GM21526 (cell line): Measurements from ENCODE around the gene EFHC1.
"Not testable (repeated sequence)": the region's sequence is repeated elsewhere in the genome, so short reads cannot be mapped to it uniquely, and the experiment has no call there.

Source experiments
- ATAC-seq: cut with Tn5 transposase; IDR thresholded peaks from one replicate; pipeline ENCODE4 v1.9.1; 2021; ENCODE audit warnings: moderate library complexity; ENCODE audit not compliant: unreplicated experiment, low FRiP score

EFHC1 gene

DNA sequence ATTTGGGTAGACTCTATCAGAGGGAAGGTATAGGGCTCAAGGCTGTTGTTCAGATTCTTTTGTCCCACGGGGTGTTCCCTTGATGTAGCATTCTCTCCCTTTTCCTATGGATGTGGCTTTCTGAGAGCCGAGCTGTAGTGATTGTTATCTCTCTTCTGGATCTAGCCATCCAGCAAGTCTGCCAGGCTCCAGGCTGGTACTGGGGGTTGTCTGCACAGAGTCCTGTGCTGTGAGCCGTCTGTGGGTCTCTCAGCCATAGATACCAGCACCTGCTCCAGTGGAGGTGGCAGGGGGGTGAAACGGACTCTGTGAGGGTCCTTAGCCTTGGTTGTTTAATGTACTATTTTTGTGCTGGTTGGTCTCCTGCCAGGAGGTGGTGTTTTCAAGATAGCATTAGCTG lies 13.2 kb downstream of the EFHC1 start:
- ATAC-seq: not testable (repeated sequence)

DNA sequence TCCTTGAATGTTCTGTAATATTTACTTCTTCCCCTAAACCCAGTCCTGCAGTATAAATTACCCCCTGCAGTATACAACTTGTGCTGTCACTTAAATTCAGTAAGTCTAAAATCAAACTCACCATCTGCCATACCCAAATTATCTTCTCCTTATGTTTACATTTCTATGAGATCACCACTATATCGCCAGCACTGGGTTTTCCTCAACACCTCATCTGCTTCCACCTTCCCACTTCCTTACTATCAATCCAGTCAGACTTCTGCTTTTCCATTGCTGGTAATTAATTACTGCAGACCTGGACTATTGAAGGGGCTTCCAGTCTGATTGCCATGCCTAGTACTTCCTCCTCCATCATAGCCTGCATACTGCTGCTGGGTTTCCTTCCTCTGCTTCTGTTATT lies 15.2 kb downstream of the EFHC1 start:
- ATAC-seq: no peak

GRCh38 chr6:52438926-52439325 lies 18.8 kb downstream of the EFHC1 start:
- no peak for ATAC-seq

DNA sequence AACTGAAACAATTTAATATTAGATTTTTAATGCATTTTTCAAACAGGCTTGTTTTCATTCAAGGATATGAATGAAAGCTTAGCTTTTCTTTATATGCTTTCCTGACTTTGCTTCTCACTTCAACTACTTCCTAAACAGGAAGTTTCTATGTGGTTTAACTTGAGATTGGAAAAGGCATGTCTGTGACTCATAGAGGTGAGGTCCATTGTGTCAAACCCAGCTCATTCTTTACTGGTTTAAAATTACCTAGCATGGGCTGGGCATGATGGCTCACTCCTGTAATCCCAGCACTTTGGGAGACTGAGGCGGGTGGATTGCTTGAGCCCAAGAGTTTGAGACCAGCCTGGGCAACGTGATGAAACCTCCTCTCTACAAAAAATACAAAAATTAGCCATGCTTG lies 34.4 kb downstream of the EFHC1 start:
- no peak for ATAC-seq

DNA sequence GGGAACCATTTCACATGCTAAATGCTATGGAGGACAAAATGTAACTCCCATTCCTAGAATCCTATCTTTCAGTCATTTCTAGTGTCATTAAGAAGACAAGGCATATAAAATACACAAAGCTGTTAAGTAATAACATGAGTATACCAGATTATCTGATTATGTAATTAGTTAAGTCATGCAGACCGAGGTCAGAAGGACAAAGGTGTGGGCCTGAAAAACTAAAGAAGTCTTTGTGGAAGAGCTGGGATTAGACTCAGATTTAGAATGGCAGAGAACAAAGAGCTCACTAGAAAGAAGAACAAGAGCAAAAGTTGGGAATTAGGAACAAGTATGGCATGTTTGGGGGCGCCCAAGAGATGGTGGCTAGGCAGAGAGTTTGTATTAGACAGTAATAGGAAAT lies 37.0 kb downstream of the EFHC1 start:
- ATAC-seq: no peak

DNA sequence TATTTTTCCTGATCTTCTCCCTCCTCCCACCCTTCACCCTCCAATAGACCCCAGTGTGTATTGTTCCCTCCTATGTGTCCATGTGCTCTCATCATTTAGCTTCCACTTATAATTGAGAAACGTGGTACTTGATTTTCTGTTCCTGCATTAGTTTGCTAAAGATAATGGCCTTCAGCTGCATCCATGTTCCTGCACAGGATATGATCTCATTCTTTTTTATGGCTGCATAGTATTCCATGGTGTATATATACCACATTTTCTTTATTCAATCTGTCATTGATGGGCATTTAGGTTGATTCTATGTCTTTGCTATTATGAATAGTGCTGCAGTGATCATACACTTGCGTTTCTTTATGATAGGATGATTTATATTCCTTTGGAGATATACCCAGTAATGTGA lies 41.1 kb downstream of the EFHC1 start:
- not testable (repeated sequence) for ATAC-seq

DNA sequence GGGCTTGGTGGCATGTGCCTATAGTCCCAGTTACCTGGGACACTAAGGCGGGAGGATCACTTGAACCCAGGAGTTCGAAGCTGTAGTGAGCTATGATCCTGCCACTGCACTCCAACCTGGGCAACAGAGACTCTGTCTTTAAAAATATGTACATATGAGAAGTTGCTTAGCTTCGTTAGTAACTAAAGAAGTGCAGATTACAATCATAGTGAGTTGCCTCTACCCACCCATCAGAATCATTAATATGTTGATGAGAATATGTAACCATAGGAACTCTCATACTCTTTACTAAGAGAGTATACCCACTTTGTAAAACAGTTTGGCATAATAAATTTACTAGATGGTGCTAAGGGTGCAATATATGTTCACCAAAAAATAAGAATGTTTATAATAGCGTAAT lies 54.0 kb downstream of the EFHC1 start:
- no peak for ATAC-seq

- ATAC-seq: no peak
These were observed 55.2 kb downstream of the EFHC1 start for GRCh38 chr6:52475307-52475706.

GRCh38 chr6:52482903-52483670 lies 62.9 kb downstream of the EFHC1 start:
- no peak for ATAC-seq

DNA sequence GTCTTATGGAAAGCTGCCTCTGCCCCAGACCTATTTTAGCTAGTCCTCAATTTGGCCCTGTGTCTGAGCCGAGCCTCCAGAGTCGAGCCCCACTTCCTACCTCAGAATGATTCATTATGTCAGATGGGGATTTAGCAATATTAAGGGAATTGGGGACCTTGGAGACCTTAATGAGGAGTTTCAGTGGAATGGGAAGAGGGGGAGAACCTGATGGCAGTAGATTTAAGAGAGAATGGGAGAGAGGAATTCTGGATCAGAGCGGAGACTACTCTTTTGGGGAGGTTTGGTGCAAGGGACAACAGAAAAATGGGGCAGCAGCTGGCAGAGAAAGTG lies 63.5 kb downstream of the EFHC1 start:
- no peak for ATAC-seq

DNA sequence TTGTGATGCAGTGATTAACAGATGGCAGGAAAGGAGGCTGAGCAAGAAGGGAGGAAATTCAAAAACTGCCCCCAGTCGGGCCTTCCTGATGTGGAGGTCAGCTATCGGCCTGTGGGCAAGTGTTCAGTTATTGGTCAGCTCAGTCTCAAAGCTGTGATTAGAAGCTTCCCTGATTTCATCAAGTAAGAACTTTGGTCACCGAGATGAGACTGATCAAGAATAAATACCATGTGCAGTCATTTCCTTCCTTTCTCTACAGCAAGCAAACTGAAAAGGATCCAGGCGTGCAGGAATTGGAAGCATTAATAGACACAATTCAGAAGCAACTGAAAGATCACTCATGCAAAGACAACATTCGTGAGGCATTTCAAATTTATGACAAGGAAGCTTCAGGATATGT lies 69.7 kb downstream of the EFHC1 start:
- ATAC-seq: no peak

DNA sequence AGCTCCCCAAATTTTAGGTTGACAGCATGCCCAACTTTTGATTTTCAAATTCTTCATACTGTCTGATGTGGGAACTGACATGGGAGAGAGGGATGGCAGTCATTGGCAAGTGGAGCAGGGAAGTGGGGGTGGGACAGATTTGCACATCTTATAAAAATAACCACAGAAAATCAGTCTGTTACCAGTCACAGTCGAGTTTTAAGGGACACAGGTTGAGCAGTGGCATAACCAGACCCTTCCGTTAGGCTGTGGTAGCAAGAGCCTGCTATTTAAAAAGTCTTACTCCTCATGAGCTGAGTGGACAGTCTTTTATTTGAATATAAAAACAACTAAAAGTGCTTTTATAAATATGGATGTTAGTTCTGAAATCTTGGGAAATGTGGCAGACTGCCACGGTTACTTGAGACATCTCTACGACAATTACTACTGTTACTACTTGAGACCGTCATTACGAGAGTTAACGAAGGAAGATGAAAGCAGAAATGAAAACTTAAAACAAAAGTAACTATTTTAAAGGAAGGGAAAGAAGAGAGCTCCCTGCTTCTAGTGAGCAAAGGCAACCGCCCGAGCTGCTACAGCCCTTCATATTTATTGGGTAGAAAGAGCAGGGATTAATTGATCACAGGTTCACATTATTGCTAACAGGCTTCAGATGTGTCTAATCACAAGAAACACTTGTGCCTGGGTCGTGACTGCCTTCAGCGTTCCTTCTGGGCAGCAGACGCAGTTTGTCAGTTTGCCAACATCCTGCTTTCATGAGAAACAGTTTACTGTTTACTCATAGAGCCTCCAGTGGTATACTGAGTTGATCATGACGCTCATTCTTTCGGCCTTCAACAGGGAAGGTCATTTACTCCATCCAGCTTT lies 71.3 kb downstream of the EFHC1 start:
- ATAC-seq: peak; percentile 63

DNA sequence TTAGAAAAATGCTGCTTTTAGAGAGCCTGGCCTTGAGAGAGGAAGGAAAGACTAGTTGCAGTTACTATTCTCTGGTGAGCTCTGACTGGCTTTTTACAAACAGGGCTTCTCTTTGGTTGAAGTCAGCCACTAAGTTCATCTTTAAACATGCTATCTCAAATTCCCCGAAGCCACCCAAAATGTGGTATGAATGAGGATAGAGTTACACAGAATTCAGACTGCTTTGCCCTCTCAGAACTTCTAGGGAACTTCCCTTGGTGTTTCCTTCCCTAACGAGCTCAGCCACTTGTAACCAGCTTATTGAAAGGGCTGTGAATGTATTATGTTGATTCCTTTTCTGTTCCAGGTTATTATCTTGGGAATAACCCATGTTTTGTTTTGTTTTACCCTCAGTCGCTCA lies 73.5 kb downstream of the EFHC1 start:
- ATAC-seq: no peak

- no peak for ATAC-seq
These were observed 74.3 kb downstream of the EFHC1 start for GRCh38 chr6:52494298-52495072.

DNA sequence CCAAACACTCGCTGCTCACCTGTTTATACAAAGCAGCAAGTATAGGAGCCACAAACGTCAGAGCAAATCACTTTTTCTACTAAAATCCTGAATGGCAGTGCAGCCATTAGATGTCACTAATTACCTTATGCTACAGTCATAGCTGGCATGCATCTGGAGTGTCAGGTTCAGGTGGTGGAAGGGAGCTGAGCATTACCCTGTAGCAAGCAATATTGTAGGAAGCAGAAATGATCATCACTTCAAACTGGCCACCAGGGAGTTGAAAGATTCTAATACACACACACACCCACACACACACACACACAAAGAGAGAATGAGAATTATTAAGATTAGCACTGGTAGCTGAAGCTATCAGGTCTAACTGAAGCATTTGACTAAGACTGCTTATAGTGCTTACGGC lies 75.8 kb downstream of the EFHC1 start:
- no peak for ATAC-seq

DNA sequence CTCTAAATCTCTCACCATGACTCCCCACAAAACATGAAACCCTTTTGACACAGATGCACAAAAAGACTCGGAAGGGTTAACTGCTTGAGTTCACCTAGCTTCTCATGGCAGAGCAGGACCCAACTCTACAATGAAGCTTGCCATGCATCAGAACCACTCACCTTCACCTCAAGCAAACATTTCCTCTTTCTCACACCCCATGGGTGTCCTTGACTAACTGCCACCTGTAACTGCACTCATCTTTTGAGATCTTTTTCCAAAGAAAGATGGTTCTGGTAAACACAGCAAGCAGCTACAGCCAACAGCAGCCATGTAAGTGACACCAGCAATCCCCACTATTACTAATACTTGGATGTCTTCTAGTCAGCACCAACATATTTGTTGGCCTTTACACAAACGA lies 76.5 kb downstream of the EFHC1 start:
- no peak for ATAC-seq

GRCh38 chr6:52497652-52498408 lies 77.7 kb downstream of the EFHC1 start:
- peak; percentile 84 for ATAC-seq

- peak; percentile 46 for ATAC-seq
These were observed 78.4 kb downstream of the EFHC1 start for GRCh38 chr6:52498538-52499017.

GRCh38 chr6:52499026-52499425 lies 78.9 kb downstream of the EFHC1 start:
- ATAC-seq: no peak

- no peak for ATAC-seq
These were observed 79.6 kb downstream of the EFHC1 start for GRCh38 chr6:52499681-52500236.
